Measurements from ENCODE around the gene SLC9C1. TPM values are rescaled to one million over a fixed set of nuclear protein-coding genes. Genes with fewer than 3 reads are reported as not detected.

The SLC9C1 gene
- total and polyA plus RNA-seq, 2 of the 13 experiments (the other 11 are each of a cell fraction or from before 2014, with no cell fraction given) = not detected

GRCh38 chr3:112116748-112117186 lies 177.2 kb downstream of the SLC9C1 start:
- POLR2A ChIA-PET = no interaction called here
- Histone ChIP-seq H3K4me3 (replicated peaks in 1 of 3; ENCODE audit: insufficient read depth in 1 of 3, low read depth in 2 of 3, low read length in 3 of 3) (no peak overlapping the region), H3K27me3 (ENCODE audit: control insufficient read depth in 1 of 2, insufficient read depth in 2 of 2, low read length in 2 of 2) (no peaks in the 10 kb centered on the region), H2AFZ (ENCODE audit: low read length) (no peak overlapping the region), H3K9me3 (ENCODE audit: low read length) (no peaks in the 10 kb centered on the region), H3K27ac (ENCODE audit: extremely low read length, insufficient read depth, low read length) (no peak overlapping the region), H3K4me1 (ENCODE audit: insufficient read depth, low read length) (no peaks in the 10 kb centered on the region), H4K20me1 (ENCODE audit: insufficient read depth, low read length) (no peaks in the 10 kb centered on the region), H3K79me2 (ENCODE audit: insufficient read depth, low read length) (no peaks in the 10 kb centered on the region), H3K36me3 (replicated peaks in 1 of 2; ENCODE audit: control insufficient read depth in 1 of 2, insufficient read depth in 2 of 2, low read length in 2 of 2) (no peaks in the 10 kb centered on the region), H3K9ac (ENCODE audit: insufficient read depth, low read depth, low read length) (no peak overlapping the region), H3K4me2 (ENCODE audit: low read depth, low read length) (no peak overlapping the region)
- DNase-seq (ENCODE audit: low spot score) = no peak
- intact Hi-C loops (cut with micrococcal nuclease; ENCODE audit: unreplicated experiment) = no loop called here
- in situ Hi-C loops (cut with HindIII; ENCODE audit: extremely low pct_ligation_motif_present, low pct_unique_long_range_greater_than_20kb) = loop anchor here (10.0 kb wide), 1 partner anchor 418 kb away; no protein-coding TSS in a partner anchor
- ATAC-seq = no peak
- no peak for TF ChIP-seq SPEN (CRISPR knock-in tag; IDR thresholded peaks at IDR 0.05; ENCODE audit: low read depth)
- TF ChIP-seq ELF4 (CRISPR knock-in tag; IDR thresholded peaks at IDR 0.05; ENCODE audit: borderline replicate concordance) = no peak
- no peak for TF ChIP-seq ZNF773 (CRISPR knock-in tag; IDR thresholded peaks at IDR 0.05; ENCODE audit: borderline replicate concordance)
- TF ChIP-seq ETV6 (CRISPR knock-in tag; conservative IDR thresholded peaks at IDR 0.05) = no peak
- no peak for TF ChIP-seq ZNF432 (CRISPR knock-in tag; IDR thresholded peaks at IDR 0.05; ENCODE audit: borderline replicate concordance)
- TF ChIP-seq ZNF367 (CRISPR knock-in tag; IDR thresholded peaks at IDR 0.05; ENCODE audit: borderline replicate concordance) = no peak
- no peak for TF ChIP-seq ONECUT2 (CRISPR knock-in tag; IDR thresholded peaks at IDR 0.05)
- FAIRE-seq = no peak
- WGBS (ENCODE audit: low lambda C conversion rate) = 62% methylated on average over 13 of the region's 13 CpGs
- BruUV-seq (replicated peaks) = no TSS peak
- CTCF ChIA-PET (ENCODE audit: low intra/inter-chr PET ratio, low total read pairs) = no interaction called here

- no TSS peak for BruUV-seq (replicated peaks)
- no peak for TF ChIP-seq ZNF33A (CRISPR knock-in tag; IDR thresholded peaks at IDR 0.05; ENCODE audit: borderline replicate concordance)
- no peak for TF ChIP-seq GTF3A (CRISPR knock-in tag; conservative IDR thresholded peaks at IDR 0.05)
- TF ChIP-seq HNF4G (IDR thresholded peaks at IDR 0.05; ENCODE audit: borderline replicate concordance, low read depth, low read length) = no peak
- TF ChIP-seq HNF4G (CRISPR knock-in tag; IDR thresholded peaks at IDR 0.05; ENCODE audit: borderline replicate concordance, low read depth) = no peak
- no peak for TF ChIP-seq HNRNPH1 (optimal IDR thresholded peaks at IDR 0.05; ENCODE audit: low read depth, low read length)
- no peak for TF ChIP-seq BRD4 (CRISPR knock-in tag; IDR thresholded peaks at IDR 0.05)
- TF ChIP-seq ZSCAN5A (CRISPR knock-in tag; IDR thresholded peaks at IDR 0.05; ENCODE audit: borderline replicate concordance) = no peak
- no peak for TF ChIP-seq ZBTB39 (CRISPR knock-in tag; IDR thresholded peaks at IDR 0.05)
Observed at GRCh38 chr3:112115806-112116383, 178.1 kb downstream of the SLC9C1 start.

More at GRCh38 chr3:112115806-112116383, 178.1 kb downstream of the SLC9C1 start:
- WGBS (ENCODE audit: low lambda C conversion rate) = 45% methylated on average over 6 of the region's 6 CpGs
- CTCF ChIA-PET (ENCODE audit: low intra/inter-chr PET ratio, low total read pairs) = no interaction called here
- H3K27me3 ChIP-seq (ENCODE audit: control insufficient read depth in 1 of 2, insufficient read depth in 2 of 2, low read length in 2 of 2) = no peaks in the 10 kb centered on the region
- H3K79me2 ChIP-seq (ENCODE audit: insufficient read depth, low read length) = no peaks in the 10 kb centered on the region
- H3K4me2 ChIP-seq (ENCODE audit: low read depth, low read length) = no peak overlapping the region
- H3K27ac ChIP-seq (ENCODE audit: extremely low read length, insufficient read depth, low read length) = no peak overlapping the region
- no peaks in the 10 kb centered on the region for H3K9me3 ChIP-seq (ENCODE audit: low read length)
- H3K4me1 ChIP-seq (ENCODE audit: insufficient read depth, low read length) = no peaks in the 10 kb centered on the region
- no peak for ATAC-seq
- H3K9ac ChIP-seq (ENCODE audit: insufficient read depth, low read depth, low read length) = no peak overlapping the region
- H3K36me3 ChIP-seq (replicated peaks in 1 of 2; ENCODE audit: control insufficient read depth in 1 of 2, insufficient read depth in 2 of 2, low read length in 2 of 2) = no peaks in the 10 kb centered on the region
- no peak overlapping the region for H3K4me3 ChIP-seq (replicated peaks in 1 of 3; ENCODE audit: insufficient read depth in 1 of 3, low read depth in 2 of 3, low read length in 3 of 3)
- in situ Hi-C loops (cut with HindIII; ENCODE audit: extremely low pct_ligation_motif_present, low pct_unique_long_range_greater_than_20kb) (loop anchor here (10.0 kb wide), 1 partner anchor 419 kb away; no protein-coding TSS in a partner anchor), intact Hi-C loops (cut with micrococcal nuclease; ENCODE audit: unreplicated experiment) (no loop called here)
- H2AFZ ChIP-seq (ENCODE audit: low read length) = no peak overlapping the region
- POLR2A ChIA-PET = no interaction called here
- FAIRE-seq = no peak
- no peak for DNase-seq (ENCODE audit: low spot score)
- H4K20me1 ChIP-seq (ENCODE audit: insufficient read depth, low read length) = no peaks in the 10 kb centered on the region
